Esophagus squamous epithelium (tissue), 5 donors: ENCODE measurements around the gene SHISA8. TPM values are rescaled to one million over a fixed set of nuclear protein-coding genes. Genes with fewer than 3 reads are reported as not detected.
A peak's percentile ranks its signal among the peaks of the same experiment; 100 is the strongest.

Source experiments
- DNase-seq: peaks from one replicate; lab custom pipeline; 2025; lab: John Stamatoyannopoulos, UW
- H3K27ac ChIP-seq, 4 donors: fragments of 200-600 bp; sonication (generic); one replicate each; pipeline ENCODE4 v1.5.1; 2016 to 2019; ENCODE audit warnings: mild to moderate bottlenecking in 1 of 4
- H3K27me3 ChIP-seq, 4 donors: fragments of 200-600 bp; sonication (generic); 1 replicate in 3 of 4; 2 replicates in 1 of 4; pipeline versions ENCODE4 v1.5.1 to v1.6.0; 2017 to 2021; ENCODE audit warnings: antibody characterized with exemption in 1 of 4
- H3K36me3 ChIP-seq, 3 donors: fragments of 200-600 bp; sonication (generic); one replicate each; pipeline ENCODE4 v1.5.1; 2016 to 2019
- H3K4me1 ChIP-seq, 3 donors: fragments of 200-600 bp; sonication (generic); one replicate each; pipeline ENCODE4 v1.5.1; 2017 to 2019
- H3K4me3 ChIP-seq, 4 donors: fragments of 200-600 bp; sonication (generic); 1 replicate in 3 of 4; 2 replicates in 1 of 4; pipeline ENCODE4 v1.5.1; 2016 to 2019; ENCODE audit warnings: mild to moderate bottlenecking in 2 of 4, moderate library complexity in 1 of 4
- H3K9me3 ChIP-seq, 3 donors: fragments of 200-600 bp; sonication (generic); one replicate each; pipeline ENCODE4 v1.5.1; 2016 to 2019
- POLR2A ChIP-seq, 4 donors: fragments of 450-650 bp; IDR thresholded peaks; one replicate each; pipeline ENCODE4 v1.6.1; 2017; ENCODE audit warnings: antibody characterized with exemption in 4 of 4, mild to moderate bottlenecking in 4 of 4, moderate library complexity in 3 of 4
- WGBS, 2 donors: methylation state at CpG; one replicate each; pipeline ENCODE4 v1.1.5; 2018; 5-methylcytosine and 5-hydroxymethylcytosine counted together
- intact Hi-C: fragments of 100-400 bp; cut with DNase I; formaldehyde crosslinking; loops from one replicate; pipeline ENCODE4 v1.15.0; 2022
- total RNA-seq, 4 donors: library from RNA; depleted of rRNA; stranded (reverse); fragments of >200 nt; gene quantifications; one replicate each; pipeline ENCODE4 v1.1.0, GENCODE V29; 2016
- TF ChIP-seq, protein P1 (sequence below), 6 experiments: fragments of 450-650 bp in 4 of 6; fragments of 200-600 bp in 2 of 6; sonication (generic) in 2 of 6; IDR thresholded peaks; one replicate each; pipeline ENCODE4 v1.5.1; 2016 to 2019; ENCODE audit warnings: antibody characterized with exemption in 6 of 6, mild to moderate bottlenecking in 4 of 6, moderate library complexity in 4 of 6
- donor health status: DM: yes; HTN: yes; CAD: no.

Gene SHISA8
- total RNA-seq, 4 donors from 2014 or later: not detected

DNA sequence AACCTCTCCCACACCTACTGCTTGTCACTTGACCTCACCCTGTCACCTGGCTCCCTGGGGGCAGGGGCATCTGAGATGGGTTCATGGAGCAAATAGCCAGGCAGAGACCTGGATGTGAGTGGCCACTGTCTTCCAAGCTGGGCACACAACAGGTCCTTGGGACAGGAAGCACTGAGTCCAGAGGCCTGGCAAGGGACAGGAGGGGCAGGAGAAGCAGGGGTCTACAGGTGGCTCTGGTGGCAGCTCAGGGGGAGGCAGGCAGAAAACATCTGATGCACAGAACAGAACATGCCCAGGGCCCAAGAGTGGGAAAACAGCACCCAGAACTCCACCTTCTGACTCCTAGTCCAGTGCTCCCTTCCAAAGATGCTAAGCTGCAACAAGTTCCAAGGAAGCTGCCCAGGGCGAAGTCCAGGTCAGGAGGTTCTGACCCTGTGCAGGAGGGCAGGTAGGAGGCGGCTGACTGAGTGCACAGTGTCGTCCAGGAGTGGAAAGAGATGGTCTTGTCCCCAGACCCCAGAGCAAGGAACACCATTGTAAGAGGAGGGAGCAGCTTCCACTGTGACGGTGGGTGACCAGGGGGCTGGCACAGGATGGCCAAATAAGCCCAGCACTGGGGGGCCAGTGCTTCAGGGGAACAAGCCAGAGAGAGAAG is 8.2 kb upstream of the SHISA8 start:
- TF ChIP-seq, protein P1, sequence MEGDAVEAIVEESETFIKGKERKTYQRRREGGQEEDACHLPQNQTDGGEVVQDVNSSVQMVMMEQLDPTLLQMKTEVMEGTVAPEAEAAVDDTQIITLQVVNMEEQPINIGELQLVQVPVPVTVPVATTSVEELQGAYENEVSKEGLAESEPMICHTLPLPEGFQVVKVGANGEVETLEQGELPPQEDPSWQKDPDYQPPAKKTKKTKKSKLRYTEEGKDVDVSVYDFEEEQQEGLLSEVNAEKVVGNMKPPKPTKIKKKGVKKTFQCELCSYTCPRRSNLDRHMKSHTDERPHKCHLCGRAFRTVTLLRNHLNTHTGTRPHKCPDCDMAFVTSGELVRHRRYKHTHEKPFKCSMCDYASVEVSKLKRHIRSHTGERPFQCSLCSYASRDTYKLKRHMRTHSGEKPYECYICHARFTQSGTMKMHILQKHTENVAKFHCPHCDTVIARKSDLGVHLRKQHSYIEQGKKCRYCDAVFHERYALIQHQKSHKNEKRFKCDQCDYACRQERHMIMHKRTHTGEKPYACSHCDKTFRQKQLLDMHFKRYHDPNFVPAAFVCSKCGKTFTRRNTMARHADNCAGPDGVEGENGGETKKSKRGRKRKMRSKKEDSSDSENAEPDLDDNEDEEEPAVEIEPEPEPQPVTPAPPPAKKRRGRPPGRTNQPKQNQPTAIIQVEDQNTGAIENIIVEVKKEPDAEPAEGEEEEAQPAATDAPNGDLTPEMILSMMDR (IDR thresholded peaks at IDR 0.05): no peak
- no peak for TF ChIP-seq POLR2A (IDR thresholded peaks at IDR 0.05)
- H3K4me1 ChIP-seq: peaks cover 20 to 41% (median 27%) of the 10 kb centered on the region in 3 donors
- peaks cover 0 to 48% (median 1%) of the 10 kb centered on the region in 4 donors for H3K27me3 ChIP-seq
- no peaks in the 10 kb centered on the region for H3K9me3 ChIP-seq
- H3K27ac ChIP-seq: no peak overlapping the region
- DNase-seq: no peak
- 87 to 92% methylated on average over 4 of the region's 4 CpGs for WGBS, 2 donors
- no peaks in the 10 kb centered on the region for H3K36me3 ChIP-seq
- intact Hi-C loops: no loop called here
- no peak overlapping the region for H3K4me3 ChIP-seq

DNA sequence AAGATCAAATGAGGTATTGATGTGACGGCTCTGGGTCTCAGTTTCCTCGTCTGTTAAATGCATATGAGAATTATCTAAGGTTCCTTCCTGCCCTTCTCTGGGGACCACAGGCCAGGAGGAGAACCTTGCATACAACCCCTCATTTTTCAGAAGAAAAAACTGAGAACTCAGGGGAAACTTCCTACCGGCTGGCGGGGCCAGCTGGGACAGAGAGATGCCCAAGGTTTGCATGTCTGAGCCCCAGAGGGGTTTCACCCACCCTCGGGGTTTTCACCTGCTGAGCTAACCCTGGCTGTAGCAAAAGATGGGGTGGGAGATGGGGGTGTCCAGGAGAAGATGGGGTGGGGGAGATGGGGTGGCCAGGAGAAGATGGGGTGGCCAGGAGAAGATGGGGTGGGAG is 7.5 kb upstream of the SHISA8 start:
- Histone ChIP-seq H3K4me3 (no peak overlapping the region), H3K4me1 (peaks cover 24 to 47% (median 27%) of the 10 kb centered on the region in 3 donors), H3K36me3 (no peaks in the 10 kb centered on the region), H3K27ac (no peak overlapping the region), H3K9me3 (no peaks in the 10 kb centered on the region), H3K27me3 (peaks cover 0 to 55% (median 1%) of the 10 kb centered on the region in 4 donors)
- intact Hi-C loops: no loop called here
- 69 to 83% methylated on average over 2 of the region's 5 CpGs for WGBS, 2 donors
- DNase-seq: no peak
- TF ChIP-seq POLR2A (IDR thresholded peaks at IDR 0.05): no peak
- TF ChIP-seq, protein P1 (IDR thresholded peaks at IDR 0.05): no peak

DNA sequence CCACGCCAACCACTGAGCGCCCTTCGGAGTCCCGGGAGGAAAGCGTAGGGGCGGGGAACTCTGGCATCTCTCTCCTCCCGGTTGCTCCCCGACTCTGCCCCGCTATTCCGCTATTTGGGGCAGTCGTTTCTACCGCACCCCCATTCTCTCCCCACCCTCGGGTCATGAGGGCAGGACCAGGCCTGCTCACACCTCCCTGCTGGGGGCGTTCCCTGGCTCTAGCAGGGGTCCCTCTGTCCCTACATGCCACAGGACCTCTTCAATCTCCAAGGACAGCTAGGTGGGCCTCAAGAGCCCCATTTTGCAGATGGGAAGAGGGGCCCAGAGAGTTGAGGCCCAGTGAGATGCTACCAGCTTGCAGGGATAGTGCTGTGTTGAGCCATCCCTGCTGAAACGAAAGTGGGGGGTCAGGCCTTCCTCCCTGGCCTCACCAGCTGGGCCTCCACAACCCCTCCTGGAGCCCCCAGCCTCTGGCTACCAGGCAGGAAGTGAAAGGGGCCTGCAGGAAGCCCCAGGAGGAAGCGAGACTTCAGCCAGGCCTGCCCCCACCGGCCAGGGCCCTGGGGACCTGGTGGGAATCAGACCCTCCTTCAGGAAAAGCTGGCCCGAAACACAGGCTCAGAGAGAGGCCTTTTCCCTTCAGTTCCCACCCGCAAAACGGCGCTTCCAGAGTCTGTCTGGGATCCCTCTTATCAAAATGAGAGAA is 5.5 kb upstream of the SHISA8 start:
- no peak for TF ChIP-seq POLR2A (IDR thresholded peaks at IDR 0.05)
- TF ChIP-seq, protein P1 (IDR thresholded peaks at IDR 0.05): no peak
- H3K4me3 ChIP-seq: peak overlapping the region; percentile 24 to 68 (median 51)
- intact Hi-C loops: no loop called here
- no peaks in the 10 kb centered on the region for H3K9me3 ChIP-seq
- no peaks in the 10 kb centered on the region for H3K36me3 ChIP-seq
- 23 to 87% methylated on average over 4 to 13 of the region's 21 CpGs for WGBS, 2 donors
- peaks cover 17 to 34% (median 21%) of the 10 kb centered on the region in 3 donors for H3K4me1 ChIP-seq
- DNase-seq: no peak
- peak overlapping the region in 1 of 4 donors; percentile 30 for H3K27ac ChIP-seq
- peaks cover 2 to 56% (median 9%) of the 10 kb centered on the region in 4 donors for H3K27me3 ChIP-seq

DNA sequence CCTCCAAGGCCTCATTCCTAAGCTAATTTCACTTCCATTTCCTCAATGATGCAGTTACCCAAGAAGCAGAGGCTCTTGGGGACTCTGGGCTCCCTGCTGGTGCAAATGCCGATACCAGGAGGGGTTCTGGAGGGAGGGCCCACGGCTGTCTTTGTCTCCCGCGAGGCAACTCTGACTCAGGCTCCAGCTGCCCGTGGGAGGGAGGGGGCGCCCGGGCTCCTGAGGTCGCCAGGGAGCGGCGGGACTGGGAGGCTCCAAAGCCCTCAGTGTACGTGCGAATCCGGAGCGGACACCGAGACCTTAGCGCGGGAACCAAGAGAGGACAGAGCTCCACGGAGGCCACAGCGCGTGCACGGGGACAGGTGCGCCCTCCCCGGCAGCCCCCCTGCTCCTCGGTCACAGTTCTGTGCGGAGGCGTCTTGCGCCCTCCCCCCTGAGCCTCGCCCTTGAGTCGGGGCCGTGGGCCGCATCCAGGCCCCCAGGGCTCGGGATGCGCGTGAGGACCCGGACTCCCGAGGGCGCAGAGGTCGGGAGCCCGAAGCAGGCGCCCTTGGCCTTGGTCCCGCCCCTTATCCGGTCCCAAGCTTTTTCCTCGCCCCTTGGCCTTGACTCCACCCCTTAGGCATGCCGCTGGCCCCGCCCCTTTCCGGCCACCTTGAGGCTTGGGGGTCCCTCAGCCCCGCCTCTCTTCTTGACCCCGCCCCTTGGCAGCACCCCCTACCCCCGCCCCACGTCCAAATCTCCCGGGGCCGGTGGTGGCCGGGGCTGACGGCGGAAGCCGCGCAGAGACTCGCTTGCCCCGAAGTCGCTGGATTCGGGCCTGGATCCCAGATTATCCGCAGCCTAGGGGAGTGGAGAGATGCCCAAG is 4.7 kb upstream of the SHISA8 start:
- Histone ChIP-seq H3K4me3 (peak overlapping the region; percentile 24 to 68 (median 51)), H3K36me3 (no peaks in the 10 kb centered on the region), H3K27ac (peak overlapping the region in 3 of 4 donors; percentile 1 to 40 (median 13)), H3K9me3 (no peaks in the 10 kb centered on the region), H3K4me1 (peaks cover 25 to 42% (median 26%) of the 10 kb centered on the region in 3 donors), H3K27me3 (peaks cover 4 to 58% (median 14%) of the 10 kb centered on the region in 4 donors)
- no peak for DNase-seq
- TF ChIP-seq, protein P1 (IDR thresholded peaks at IDR 0.05): no peak
- peak in 1 of 4 donors; percentile 45 for TF ChIP-seq POLR2A (IDR thresholded peaks at IDR 0.05)
- intact Hi-C loops: no loop called here
- 0% methylated on average over 1 of the region's 62 CpGs; no CpG with 5 or more reads in 1 of the 2 donors for WGBS, 2 donors
